SH-SY5Y (cell line): Measurements from ENCODE around the gene DPP10.

ENCODE experiments used
- GATA2 ChIP-seq: IDR thresholded peaks from 2 replicates; pipeline ENCODE4 v1.6.1; 2011; ENCODE audit warnings: mild to moderate bottlenecking, low read depth, low read length
- GATA3 ChIP-seq: IDR thresholded peaks from 2 replicates; pipeline ENCODE4 v1.6.1; 2011; ENCODE audit warnings: low read depth, mild to moderate bottlenecking, low read length, moderate library complexity

DPP10 gene

GRCh38 chr2:115524452-115524851 lies 1082.0 kb downstream of the DPP10 start:
- no peak for TF ChIP-seq GATA3

- TF ChIP-seq GATA2 (no peak), GATA3 (no peak)
Observed at GRCh38 chr2:115529627-115530026, 1087.2 kb downstream of the DPP10 start.

- TF ChIP-seq GATA2, result no peak
- no peak for TF ChIP-seq GATA3
Observed at GRCh38 chr2:115533081-115533480, 1090.6 kb downstream of the DPP10 start.

GRCh38 chr2:115541814-115542213 lies 1099.4 kb downstream of the DPP10 start:
- TF ChIP-seq GATA2 (no peak), GATA3 (no peak)

GRCh38 chr2:115542331-115542730 lies 1099.9 kb downstream of the DPP10 start:
- TF ChIP-seq GATA3, result no peak

- TF ChIP-seq GATA2 (no peak), GATA3 (no peak)
Observed at GRCh38 chr2:115543024-115543423, 1100.6 kb downstream of the DPP10 start.

- no peak for TF ChIP-seq GATA2
- no peak for TF ChIP-seq GATA3
Observed at GRCh38 chr2:115543461-115543860, 1101.0 kb downstream of the DPP10 start.

- TF ChIP-seq GATA3 (no peak), GATA2 (no peak)
Observed at GRCh38 chr2:115549611-115550130, 1107.2 kb downstream of the DPP10 start.

- TF ChIP-seq GATA2 (no peak), GATA3 (no peak)
Observed at GRCh38 chr2:115552726-115553125, 1110.3 kb downstream of the DPP10 start.

GRCh38 chr2:115554153-115554552 lies 1111.7 kb downstream of the DPP10 start:
- TF ChIP-seq GATA3 (no peak), GATA2 (no peak)

- TF ChIP-seq GATA2 (no peak), GATA3 (no peak)
Observed at GRCh38 chr2:115558725-115559124, 1116.3 kb downstream of the DPP10 start.

GRCh38 chr2:115560666-115561065 lies 1118.2 kb downstream of the DPP10 start:
- TF ChIP-seq GATA2, result no peak
- no peak for TF ChIP-seq GATA3

- TF ChIP-seq GATA2 (no peak), GATA3 (no peak)
Observed at GRCh38 chr2:115568643-115569042, 1126.2 kb downstream of the DPP10 start.

- TF ChIP-seq GATA2, result no peak
- TF ChIP-seq GATA3, result no peak
Observed at GRCh38 chr2:115569547-115569946, 1127.1 kb downstream of the DPP10 start.

- TF ChIP-seq GATA2 (no peak), GATA3 (no peak)
Observed at GRCh38 chr2:115572746-115573145, 1130.3 kb downstream of the DPP10 start.

GRCh38 chr2:115573756-115574155 lies 1131.3 kb downstream of the DPP10 start:
- TF ChIP-seq GATA2 (no peak), GATA3 (no peak)
